Suprapubic skin (tissue), 4 donors: ENCODE results near the gene EPB41L4B.

Experiments
- EP300 ChIP-seq: sonication (generic); formaldehyde crosslinking; IDR thresholded peaks from one replicate; pipeline ENCODE4 v1.6.1; 2017; ENCODE audit warnings: antibody characterized with exemption
- POLR2A ChIP-seq, 2 donors: fragments of 450-650 bp; IDR thresholded peaks; one replicate each; pipeline ENCODE4 v1.6.1; 2017; ENCODE audit warnings: antibody characterized with exemption in 2 of 2, mild to moderate bottlenecking in 2 of 2, moderate library complexity in 2 of 2
- POLR2AphosphoS5 ChIP-seq, 3 donors: sonication (generic); formaldehyde crosslinking; IDR thresholded peaks; one replicate each; pipeline ENCODE4 v1.6.1; 2017; ENCODE audit warnings: antibody characterized with exemption in 3 of 3
- TF ChIP-seq, protein P1 (sequence below), 2 donors: fragments of 200-600 bp in 1 of 2; fragments of 450-650 bp in 1 of 2; sonication (generic) in 1 of 2; IDR thresholded peaks; one replicate each; pipeline ENCODE4 v1.5.1; 2016 to 2019; ENCODE audit warnings: antibody characterized with exemption in 2 of 2, mild to moderate bottlenecking in 1 of 2, moderate library complexity in 1 of 2

GRCh38 chr9:109267555-109267954 is 53.3 kb downstream of the EPB41L4B start:
- TF ChIP-seq POLR2AphosphoS5 (IDR thresholded peaks at IDR 0.05), result no peak
- TF ChIP-seq, protein P1, sequence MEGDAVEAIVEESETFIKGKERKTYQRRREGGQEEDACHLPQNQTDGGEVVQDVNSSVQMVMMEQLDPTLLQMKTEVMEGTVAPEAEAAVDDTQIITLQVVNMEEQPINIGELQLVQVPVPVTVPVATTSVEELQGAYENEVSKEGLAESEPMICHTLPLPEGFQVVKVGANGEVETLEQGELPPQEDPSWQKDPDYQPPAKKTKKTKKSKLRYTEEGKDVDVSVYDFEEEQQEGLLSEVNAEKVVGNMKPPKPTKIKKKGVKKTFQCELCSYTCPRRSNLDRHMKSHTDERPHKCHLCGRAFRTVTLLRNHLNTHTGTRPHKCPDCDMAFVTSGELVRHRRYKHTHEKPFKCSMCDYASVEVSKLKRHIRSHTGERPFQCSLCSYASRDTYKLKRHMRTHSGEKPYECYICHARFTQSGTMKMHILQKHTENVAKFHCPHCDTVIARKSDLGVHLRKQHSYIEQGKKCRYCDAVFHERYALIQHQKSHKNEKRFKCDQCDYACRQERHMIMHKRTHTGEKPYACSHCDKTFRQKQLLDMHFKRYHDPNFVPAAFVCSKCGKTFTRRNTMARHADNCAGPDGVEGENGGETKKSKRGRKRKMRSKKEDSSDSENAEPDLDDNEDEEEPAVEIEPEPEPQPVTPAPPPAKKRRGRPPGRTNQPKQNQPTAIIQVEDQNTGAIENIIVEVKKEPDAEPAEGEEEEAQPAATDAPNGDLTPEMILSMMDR (IDR thresholded peaks at IDR 0.05), result no peak
- TF ChIP-seq POLR2A (IDR thresholded peaks at IDR 0.05), result no peak
- TF ChIP-seq EP300, result no peak
